Vagina (tissue), 2 donors: ENCODE results near the gene CDH13. TPM values are rescaled to one million over a fixed set of nuclear protein-coding genes. Genes with fewer than 3 reads are reported as not detected.
"Not testable (repeated sequence)": the region's sequence is repeated elsewhere in the genome, so short reads cannot be mapped to it uniquely, and the experiment has no call there.

Source experiments
- DNase-seq, 2 donors: peaks; one replicate each; pipeline ENCODE4 v3.0.0-alpha.2; 2017; ENCODE audit errors: extremely low spot score in 2 of 2
- H3K27ac ChIP-seq: fragments of 200-600 bp; sonication (generic); one replicate; pipeline ENCODE4 v1.5.1; 2019
- H3K27me3 ChIP-seq: fragments of 200-600 bp; sonication (generic); one replicate; pipeline ENCODE4 v1.5.1; 2019
- H3K36me3 ChIP-seq, 2 donors: fragments of 200-600 bp; sonication (generic); one replicate each; pipeline ENCODE4 v1.5.1; 2017 to 2019
- H3K4me1 ChIP-seq: fragments of 200-600 bp; sonication (generic); one replicate; pipeline ENCODE4 v1.5.1; 2019
- H3K4me3 ChIP-seq, 2 donors: fragments of 200-600 bp; sonication (generic); 1 replicate in 1 of 2; 2 replicates in 1 of 2; pipeline ENCODE4 v1.5.1; 2016 to 2019
- H3K9me3 ChIP-seq: fragments of 200-600 bp; sonication (generic); one replicate; pipeline ENCODE4 v1.5.1; 2019
- POLR2A ChIP-seq, 2 donors: fragments of 450-650 bp; IDR thresholded peaks; one replicate each; pipeline ENCODE4 v1.6.1; 2017; ENCODE audit warnings: antibody characterized with exemption in 2 of 2, mild to moderate bottlenecking in 2 of 2, moderate library complexity in 2 of 2
- POLR2AphosphoS5 ChIP-seq, 2 donors: sonication (generic); formaldehyde crosslinking; IDR thresholded peaks; one replicate each; pipeline ENCODE4 v1.9.0; 2017; ENCODE audit warnings: antibody characterized with exemption in 2 of 2, mild to moderate bottlenecking in 2 of 2, low read depth in 1 of 2; ENCODE audit not compliant: insufficient read depth in 1 of 2
- intact Hi-C: fragments of 100-400 bp; cut with DNase I; formaldehyde crosslinking; loops from one replicate; pipeline ENCODE4 v1.15.1; 2023
- total RNA-seq: library from RNA; depleted of rRNA; stranded (reverse); fragments of >200 nt; gene quantifications from one replicate; pipeline ENCODE4 v1.2.3, GENCODE V29; 2016
- TF ChIP-seq, protein P1 (sequence below), 3 experiments: fragments of 450-650 bp in 2 of 3; fragments of 200-600 bp in 1 of 3; sonication (generic) in 1 of 3; IDR thresholded peaks; one replicate each; pipeline ENCODE4 v1.5.1; 2017 to 2019; ENCODE audit warnings: antibody characterized with exemption in 3 of 3, mild to moderate bottlenecking in 2 of 3, moderate library complexity in 2 of 3

Gene CDH13
- total RNA-seq, 1 donor from 2014 or later, result 123 TPM

GRCh38 chr16:82917886-82918595 lies 291.3 kb downstream of the CDH13 start:
- no peak for DNase-seq
- Histone ChIP-seq H3K4me1 (no peaks in the 10 kb centered on the region), H3K36me3 (no peaks in the 10 kb centered on the region), H3K27ac (no peak overlapping the region), H3K9me3 (no peaks in the 10 kb centered on the region), H3K4me3 (no peak overlapping the region), H3K27me3 (no peaks in the 10 kb centered on the region)
- TF ChIP-seq POLR2AphosphoS5 (IDR thresholded peaks at IDR 0.05; ENCODE audit: insufficient read depth in 1 of 2, low read depth in 1 of 2), result no peak
- TF ChIP-seq POLR2A (IDR thresholded peaks at IDR 0.05), result no peak
- TF ChIP-seq, protein P1, sequence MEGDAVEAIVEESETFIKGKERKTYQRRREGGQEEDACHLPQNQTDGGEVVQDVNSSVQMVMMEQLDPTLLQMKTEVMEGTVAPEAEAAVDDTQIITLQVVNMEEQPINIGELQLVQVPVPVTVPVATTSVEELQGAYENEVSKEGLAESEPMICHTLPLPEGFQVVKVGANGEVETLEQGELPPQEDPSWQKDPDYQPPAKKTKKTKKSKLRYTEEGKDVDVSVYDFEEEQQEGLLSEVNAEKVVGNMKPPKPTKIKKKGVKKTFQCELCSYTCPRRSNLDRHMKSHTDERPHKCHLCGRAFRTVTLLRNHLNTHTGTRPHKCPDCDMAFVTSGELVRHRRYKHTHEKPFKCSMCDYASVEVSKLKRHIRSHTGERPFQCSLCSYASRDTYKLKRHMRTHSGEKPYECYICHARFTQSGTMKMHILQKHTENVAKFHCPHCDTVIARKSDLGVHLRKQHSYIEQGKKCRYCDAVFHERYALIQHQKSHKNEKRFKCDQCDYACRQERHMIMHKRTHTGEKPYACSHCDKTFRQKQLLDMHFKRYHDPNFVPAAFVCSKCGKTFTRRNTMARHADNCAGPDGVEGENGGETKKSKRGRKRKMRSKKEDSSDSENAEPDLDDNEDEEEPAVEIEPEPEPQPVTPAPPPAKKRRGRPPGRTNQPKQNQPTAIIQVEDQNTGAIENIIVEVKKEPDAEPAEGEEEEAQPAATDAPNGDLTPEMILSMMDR (IDR thresholded peaks at IDR 0.05), result no peak
- intact Hi-C loops, result no loop called here

- H3K27ac ChIP-seq, result no peak overlapping the region
- no peaks in the 10 kb centered on the region for H3K9me3 ChIP-seq
- no peaks in the 10 kb centered on the region for H3K36me3 ChIP-seq
- no peak overlapping the region for H3K4me3 ChIP-seq
- intact Hi-C loops, result no loop called here
- no peak for DNase-seq
- H3K27me3 ChIP-seq, result no peaks in the 10 kb centered on the region
- H3K4me1 ChIP-seq, result peaks cover 16% of the 10 kb centered on the region
- TF ChIP-seq POLR2A (IDR thresholded peaks at IDR 0.05), result no peak
These were observed 297.5 kb downstream of the CDH13 start for GRCh38 chr16:82924075-82924854.

DNA sequence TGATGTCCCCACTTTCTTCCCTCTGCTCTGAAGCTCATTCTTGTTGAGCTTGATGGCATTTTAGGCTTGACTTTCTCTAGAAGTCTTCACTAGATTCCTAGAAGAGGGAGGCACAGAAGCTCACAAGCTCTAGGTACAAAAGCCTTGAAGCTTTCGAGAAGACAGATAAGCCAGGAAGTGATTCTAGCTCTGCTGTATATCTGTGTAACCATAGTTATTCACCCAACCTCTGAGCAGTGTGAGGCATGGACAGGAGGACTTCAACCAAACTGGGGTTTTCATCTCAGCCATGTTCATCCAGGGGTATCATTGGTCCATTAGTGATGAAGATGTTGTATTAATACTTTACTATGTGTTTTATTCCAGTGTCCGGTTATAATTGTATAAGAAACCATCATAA lies 299.7 kb downstream of the CDH13 start:
- Histone ChIP-seq H3K4me3 (no peak overlapping the region), H3K27me3 (no peaks in the 10 kb centered on the region), H3K4me1 (peaks cover 16% of the 10 kb centered on the region), H3K36me3 (no peaks in the 10 kb centered on the region), H3K9me3 (no peaks in the 10 kb centered on the region), H3K27ac (no peak overlapping the region)
- TF ChIP-seq POLR2AphosphoS5 (IDR thresholded peaks at IDR 0.05; ENCODE audit: insufficient read depth in 1 of 2, low read depth in 1 of 2) (no peak), POLR2A (IDR thresholded peaks at IDR 0.05) (no peak)
- TF ChIP-seq, protein P1 (IDR thresholded peaks at IDR 0.05), result no peak
- intact Hi-C loops, result no loop called here
- no peak for DNase-seq

GRCh38 chr16:82933933-82934332 lies 307.2 kb downstream of the CDH13 start:
- H3K27ac ChIP-seq, H3K27me3 ChIP-seq, H3K36me3 ChIP-seq, intact Hi-C loops, H3K4me1 ChIP-seq, H3K4me3 ChIP-seq, H3K9me3 ChIP-seq, DNase-seq: not testable (repeated sequence)

- intact Hi-C loops, result no loop called here
- TF ChIP-seq POLR2AphosphoS5 (IDR thresholded peaks at IDR 0.05; ENCODE audit: insufficient read depth in 1 of 2, low read depth in 1 of 2), result no peak
- H3K9me3 ChIP-seq, result no peaks in the 10 kb centered on the region
- H3K27ac ChIP-seq, result no peak overlapping the region
- no peak overlapping the region for H3K4me3 ChIP-seq
- DNase-seq, result no peak
- no peaks in the 10 kb centered on the region for H3K27me3 ChIP-seq
- H3K4me1 ChIP-seq, result no peaks in the 10 kb centered on the region
- H3K36me3 ChIP-seq, result no peaks in the 10 kb centered on the region
These were observed 309.0 kb downstream of the CDH13 start for GRCh38 chr16:82935766-82936165.

DNA sequence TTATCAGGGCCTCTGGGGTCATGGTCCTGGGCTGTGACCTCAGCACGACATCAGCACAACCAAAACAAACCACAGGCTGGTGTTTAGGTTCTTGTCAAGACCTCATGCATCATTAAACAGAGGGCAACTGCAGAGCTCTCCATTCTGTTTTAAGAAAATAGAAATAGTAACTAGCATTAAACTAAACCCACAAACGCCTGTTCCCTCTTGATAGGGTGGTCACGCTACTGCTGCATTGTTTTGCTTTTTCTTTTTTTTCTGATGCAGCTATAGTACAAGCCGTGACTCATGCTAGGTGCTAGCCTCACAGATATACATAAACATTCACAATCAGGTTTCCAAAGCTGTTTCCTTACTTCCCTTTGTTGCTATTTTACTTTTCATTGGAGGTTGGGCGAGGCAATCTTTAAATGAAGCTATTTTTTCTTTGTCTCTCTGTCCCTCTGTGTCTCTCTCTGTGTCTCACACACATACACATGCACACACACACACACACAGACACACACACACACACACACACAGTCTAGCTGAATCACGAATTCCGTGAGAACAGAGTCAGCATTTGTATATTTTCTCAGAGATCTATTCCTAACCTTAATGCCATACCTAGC lies 310.3 kb downstream of the CDH13 start:
- H3K36me3 ChIP-seq, result no peaks in the 10 kb centered on the region
- no peak for DNase-seq
- intact Hi-C loops, result no loop called here

More for the DNA sequence above, 310.3 kb downstream of the CDH13 start:
- H3K9me3 ChIP-seq, result no peaks in the 10 kb centered on the region
- no peak overlapping the region for H3K4me3 ChIP-seq
- TF ChIP-seq POLR2A (IDR thresholded peaks at IDR 0.05) (no peak), POLR2AphosphoS5 (IDR thresholded peaks at IDR 0.05; ENCODE audit: insufficient read depth in 1 of 2, low read depth in 1 of 2) (no peak)
- TF ChIP-seq, protein P1 (IDR thresholded peaks at IDR 0.05), result no peak
- no peaks in the 10 kb centered on the region for H3K4me1 ChIP-seq
- no peaks in the 10 kb centered on the region for H3K27me3 ChIP-seq
- no peak overlapping the region for H3K27ac ChIP-seq
